Naive B cell (primary cell): Measurements from ENCODE around the gene SH3GL1. TPM values are rescaled to one million over a fixed set of nuclear protein-coding genes. Genes with fewer than 3 reads are reported as not detected.
"Not testable (repeated sequence)": the region's sequence is repeated elsewhere in the genome, so short reads cannot be mapped to it uniquely, and the experiment has no call there.

ENCODE experiments used
- ATAC-seq, 2 donors: fragments of 150-1000 bp; cut with Tn5 transposase; 2 replicates each; pipeline ENCODE4 v1.10.0; 2021; ENCODE audit warnings: low read depth in 2 of 2, mild to moderate bottlenecking in 2 of 2, moderate library complexity in 2 of 2
- DNase-seq: peaks from one replicate; pipeline ENCODE4 v3.0.0; 2022
- H3K27ac Mint-ChIP-seq, 6 donors: one replicate each; pipeline ENCODE4 v1.8.0; 2020 to 2022; ENCODE audit warnings: mild to moderate bottlenecking in 6 of 6, mixed read lengths in 6 of 6, moderate library complexity in 5 of 6, inconsistent platforms in 2 of 6
- H3K27me3 Mint-ChIP-seq, 3 donors: one replicate each; pipeline ENCODE4 v1.8.0; 2021 to 2022; ENCODE audit warnings: mixed read lengths in 3 of 3, mild to moderate bottlenecking in 1 of 3
- H3K36me3 Mint-ChIP-seq, 2 donors: one replicate each; pipeline ENCODE4 v1.8.0; 2020 to 2022; ENCODE audit warnings: mixed read lengths in 2 of 2, inconsistent platforms in 1 of 2, mild to moderate bottlenecking in 1 of 2
- H3K4me1 Mint-ChIP-seq, 3 donors: one replicate each; pipeline ENCODE4 v1.8.0; 2020 to 2022; ENCODE audit warnings: mixed read lengths in 3 of 3, inconsistent platforms in 1 of 3, mild to moderate bottlenecking in 1 of 3, moderate library complexity in 1 of 3
- H3K4me3 Mint-ChIP-seq, 8 donors: one replicate each; pipeline ENCODE4 v1.8.0; 2020 to 2022; ENCODE audit warnings: mild to moderate bottlenecking in 8 of 8, mixed read lengths in 8 of 8, moderate library complexity in 8 of 8, inconsistent platforms in 2 of 8
- H3K9me3 Mint-ChIP-seq, 7 donors: one replicate each; pipeline ENCODE4 v1.8.0; 2020 to 2022; ENCODE audit warnings: mixed read lengths in 7 of 7, mild to moderate bottlenecking in 5 of 7, inconsistent platforms in 2 of 7, moderate library complexity in 1 of 7
- polyA plus RNA-seq, 6 donors: library from polyadenylated mRNA; unstranded; fragments of 300-500 nt; fragmentation: Illumina TruSeq; gene quantifications; one replicate each; pipeline ENCODE4 v1.2.3, GENCODE V29; 2021; ENCODE audit warnings: low read depth in 6 of 6

Gene SH3GL1
- polyA plus RNA-seq, 6 donors from 2014 or later = 4.9 to 18.5 (median 12.7) TPM

DNA sequence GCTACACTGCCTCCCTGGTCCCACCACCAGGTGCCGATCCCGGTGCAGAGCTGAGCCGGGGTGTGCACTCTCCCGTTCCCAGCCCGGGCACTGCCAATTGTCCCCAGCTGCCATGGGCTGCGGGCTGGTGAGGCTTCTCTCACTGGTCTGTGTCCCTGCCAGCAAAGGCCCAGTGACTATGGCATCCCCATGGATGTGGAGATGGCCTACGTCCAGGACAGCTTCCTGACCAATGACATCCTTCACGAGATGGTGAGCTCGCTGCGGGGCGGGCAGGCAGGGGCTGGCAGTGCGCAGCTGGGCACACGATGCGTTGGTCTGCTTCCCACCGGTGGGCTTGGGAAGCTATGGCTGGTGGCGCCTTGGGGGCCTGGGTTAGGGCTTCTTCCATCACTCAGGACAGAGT is 42.4 kb downstream of the SH3GL1 start:
- no peak overlapping the region for H3K27ac Mint-ChIP-seq
- H3K4me1 Mint-ChIP-seq = peaks cover 0 to under 1% (median 0%) of the 10 kb centered on the region in 3 donors
- no peak overlapping the region for H3K4me3 Mint-ChIP-seq
- H3K27me3 Mint-ChIP-seq = no peaks in the 10 kb centered on the region
- H3K36me3 Mint-ChIP-seq = no peaks in the 10 kb centered on the region
- no peak for DNase-seq
- ATAC-seq = no peak
- H3K9me3 Mint-ChIP-seq = no peaks in the 10 kb centered on the region

DNA sequence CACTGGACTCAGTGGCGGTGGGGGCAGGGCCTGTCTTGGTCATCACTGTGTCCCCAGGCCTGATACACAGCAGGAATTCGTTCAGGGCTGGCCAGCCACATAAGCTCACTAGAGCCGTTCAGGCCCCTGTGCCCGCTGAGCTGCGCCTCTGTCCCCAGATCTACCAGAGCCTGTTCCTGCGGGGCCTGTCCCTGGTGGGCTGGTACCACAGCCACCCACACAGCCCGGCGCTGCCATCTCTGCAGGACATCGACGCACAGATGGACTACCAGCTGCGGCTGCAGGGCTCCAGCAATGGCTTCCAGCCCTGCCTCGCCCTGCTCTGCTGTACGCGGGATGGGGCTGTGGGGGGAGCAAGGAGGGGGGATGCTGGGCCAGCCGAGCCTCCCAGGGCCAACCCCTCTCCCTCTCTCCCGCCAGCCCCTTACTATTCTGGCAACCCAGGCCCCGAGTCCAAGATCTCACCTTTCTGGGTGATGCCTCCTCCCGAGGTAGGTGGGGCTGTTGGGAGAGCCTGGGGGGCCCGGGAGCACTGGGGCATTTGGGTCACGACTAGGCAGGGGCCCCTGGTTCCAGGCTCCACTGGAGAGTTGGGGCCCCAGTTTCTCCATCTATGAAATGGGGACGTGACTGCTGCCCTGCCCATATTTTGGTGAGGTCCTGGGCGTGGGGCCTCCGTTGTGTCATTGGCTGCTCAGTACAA is 43.1 kb downstream of the SH3GL1 start:
- H3K36me3 Mint-ChIP-seq = no peaks in the 10 kb centered on the region

DNA sequence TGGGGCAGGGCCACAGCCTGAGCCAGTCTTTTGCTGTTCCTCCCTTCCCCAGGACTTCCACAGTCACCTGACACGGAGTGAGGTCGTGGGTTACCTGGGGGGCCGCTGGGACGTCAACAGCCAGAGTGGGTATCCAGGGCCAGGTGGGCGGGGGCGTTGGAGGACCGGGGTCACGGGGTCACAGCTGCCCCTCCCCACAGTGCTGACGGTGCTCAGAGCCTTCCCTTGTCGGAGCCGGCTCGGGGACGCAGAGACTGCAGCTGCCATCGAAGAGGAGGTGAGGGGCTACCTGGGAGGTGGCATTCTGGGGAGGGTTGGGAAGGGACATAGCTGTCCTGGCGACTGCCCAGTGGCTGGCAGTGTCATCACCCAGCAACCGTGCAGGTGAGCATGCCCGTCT is 45.5 kb downstream of the SH3GL1 start:
- no peak overlapping the region for H3K4me3 Mint-ChIP-seq
- H3K27me3 Mint-ChIP-seq = no peaks in the 10 kb centered on the region
- no peaks in the 10 kb centered on the region for H3K36me3 Mint-ChIP-seq
- H3K9me3 Mint-ChIP-seq = no peaks in the 10 kb centered on the region
- DNase-seq (no peak), ATAC-seq (no peak)
- H3K4me1 Mint-ChIP-seq = peaks cover 3 to 13% (median 5%) of the 10 kb centered on the region in 3 donors
- peak overlapping the region in 1 of 6 donors; percentile 29 for H3K27ac Mint-ChIP-seq

More for the DNA sequence above, 43.1 kb downstream of the SH3GL1 start:
- Mint-ChIP-seq H3K4me3 (no peak overlapping the region), H3K27me3 (no peaks in the 10 kb centered on the region), H3K4me1 (peaks cover 2 to 5% (median 3%) of the 10 kb centered on the region in 3 donors), H3K27ac (no peak overlapping the region), H3K9me3 (no peaks in the 10 kb centered on the region)
- ATAC-seq = no peak
- DNase-seq = no peak

DNA sequence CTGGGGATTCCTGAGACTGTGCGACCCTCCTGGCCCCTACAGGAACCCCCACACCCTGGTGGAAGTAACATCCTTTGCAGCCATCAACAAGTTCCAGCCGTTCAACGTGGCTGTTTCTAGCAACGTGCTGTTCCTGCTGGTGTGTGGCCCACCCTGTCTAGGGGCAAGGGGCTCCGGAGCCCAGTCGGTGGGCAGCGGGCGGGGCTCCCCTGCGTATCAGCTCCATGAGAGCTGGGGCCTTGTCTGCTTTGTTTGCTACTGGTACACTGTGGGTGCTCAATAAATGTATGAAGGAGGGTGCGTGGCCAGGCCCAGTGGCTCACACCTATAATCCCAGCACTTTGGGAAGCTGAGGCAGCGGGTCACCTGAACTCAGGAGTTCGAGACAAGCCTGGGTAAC is 46.1 kb downstream of the SH3GL1 start:
- Mint-ChIP-seq H3K27me3 (no peaks in the 10 kb centered on the region), H3K36me3 (no peaks in the 10 kb centered on the region)

DNA sequence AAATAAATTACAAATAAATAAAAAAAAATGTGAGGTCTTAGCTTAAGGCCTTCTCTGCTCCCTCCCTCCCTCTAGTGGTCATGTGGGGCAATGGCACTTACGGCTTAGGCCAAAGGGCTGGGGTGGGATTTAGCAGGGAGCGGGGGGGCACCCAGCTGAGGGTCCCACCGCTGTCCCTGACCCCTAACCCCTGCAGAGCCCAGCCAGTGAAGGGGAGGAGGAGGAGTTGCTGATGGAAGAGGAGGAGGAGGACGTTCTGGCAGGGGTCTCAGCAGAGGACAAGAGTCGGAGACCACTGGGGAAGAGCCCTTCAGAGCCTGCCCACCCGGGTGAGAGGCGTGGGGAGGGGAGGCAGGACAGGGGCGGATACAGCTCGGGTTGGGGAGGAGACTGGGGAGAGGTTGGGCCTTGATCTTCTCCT is 47.6 kb downstream of the SH3GL1 start:
- Mint-ChIP-seq H3K27me3 (no peaks in the 10 kb centered on the region), H3K4me3 (peak overlapping the region in 1 of 8 donors; percentile 63), H3K27ac (no peak overlapping the region), H3K4me1 (peaks cover 3 to 16% (median 5%) of the 10 kb centered on the region in 3 donors), H3K9me3 (no peaks in the 10 kb centered on the region), H3K36me3 (no peaks in the 10 kb centered on the region)
- peak; percentile 77 to 79 for ATAC-seq
- peak; percentile 48 for DNase-seq

More for the DNA sequence above, 46.1 kb downstream of the SH3GL1 start:
- ATAC-seq (no peak), DNase-seq (no peak)
- H3K4me1 Mint-ChIP-seq = peaks cover 3 to 16% (median 5%) of the 10 kb centered on the region in 3 donors
- H3K27ac Mint-ChIP-seq = no peak overlapping the region
- no peaks in the 10 kb centered on the region for H3K9me3 Mint-ChIP-seq
- H3K4me3 Mint-ChIP-seq = no peak overlapping the region

DNA sequence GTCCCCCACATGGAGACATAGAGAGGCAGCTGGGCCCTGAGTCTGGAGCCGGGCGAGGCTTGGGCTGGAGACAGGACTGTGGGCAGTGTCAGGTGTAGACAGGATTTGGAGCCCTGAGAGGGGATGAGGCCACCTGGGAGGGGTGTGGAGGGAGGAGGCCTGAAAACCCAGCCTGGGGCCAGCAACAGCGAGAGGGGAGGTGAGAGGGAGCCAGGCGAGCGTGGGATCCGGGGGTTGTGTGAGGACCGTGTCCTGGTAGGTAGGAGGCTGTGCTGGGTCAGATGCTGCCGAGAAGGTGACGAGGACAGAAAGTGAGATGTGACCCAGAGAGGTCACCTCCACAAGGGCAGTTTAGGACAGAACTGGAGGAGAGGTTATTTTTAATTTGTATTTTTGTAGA is 49.6 kb downstream of the SH3GL1 start:
- Mint-ChIP-seq H3K27ac (peak overlapping the region in 4 of 6 donors; percentile 30 to 89 (median 66)), H3K4me3 (peak overlapping the region in 1 of 8 donors; percentile 22), H3K9me3 (no peaks in the 10 kb centered on the region), H3K4me1 (peaks cover 5 to 21% (median 7%) of the 10 kb centered on the region in 3 donors), H3K27me3 (no peaks in the 10 kb centered on the region), H3K36me3 (peaks cover 0 to 6% of the 10 kb centered on the region in 2 donors)
- no peak for DNase-seq
- no peak for ATAC-seq

GRCh38 chr19:4350111-4350510 is 50.2 kb downstream of the SH3GL1 start:
- H3K4me3 Mint-ChIP-seq = no peak overlapping the region
- peaks cover 0 to 10% of the 10 kb centered on the region in 2 donors for H3K36me3 Mint-ChIP-seq
- no peak for DNase-seq
- peaks cover 5 to 27% (median 10%) of the 10 kb centered on the region in 3 donors for H3K4me1 Mint-ChIP-seq
- H3K27me3 Mint-ChIP-seq = no peaks in the 10 kb centered on the region
- H3K27ac Mint-ChIP-seq = peak overlapping the region in 3 of 6 donors; percentile 27 to 89 (median 30)
- no peak for ATAC-seq
- no peaks in the 10 kb centered on the region for H3K9me3 Mint-ChIP-seq

- H3K27me3 Mint-ChIP-seq, ATAC-seq, H3K27ac Mint-ChIP-seq, DNase-seq, H3K4me3 Mint-ChIP-seq, H3K9me3 Mint-ChIP-seq: not testable (repeated sequence)
- peaks cover 8 to 28% (median 10%) of the 10 kb centered on the region in 3 donors for H3K4me1 Mint-ChIP-seq
- peaks cover 0 to 10% of the 10 kb centered on the region in 2 donors for H3K36me3 Mint-ChIP-seq
These were observed 51.1 kb downstream of the SH3GL1 start for GRCh38 chr19:4349225-4349624.

- Mint-ChIP-seq H3K27me3 (no peaks in the 10 kb centered on the region), H3K36me3 (peaks cover 0 to 10% of the 10 kb centered on the region in 2 donors), H3K4me3 (peak overlapping the region in 2 of 8 donors; percentile 61), H3K27ac (no peak overlapping the region), H3K9me3 (no peaks in the 10 kb centered on the region), H3K4me1 (peaks cover 16 to 38% (median 18%) of the 10 kb centered on the region in 3 donors)
- DNase-seq (no peak), ATAC-seq (no peak)
These were observed 52.8 kb downstream of the SH3GL1 start for GRCh38 chr19:4347521-4347920.

DNA sequence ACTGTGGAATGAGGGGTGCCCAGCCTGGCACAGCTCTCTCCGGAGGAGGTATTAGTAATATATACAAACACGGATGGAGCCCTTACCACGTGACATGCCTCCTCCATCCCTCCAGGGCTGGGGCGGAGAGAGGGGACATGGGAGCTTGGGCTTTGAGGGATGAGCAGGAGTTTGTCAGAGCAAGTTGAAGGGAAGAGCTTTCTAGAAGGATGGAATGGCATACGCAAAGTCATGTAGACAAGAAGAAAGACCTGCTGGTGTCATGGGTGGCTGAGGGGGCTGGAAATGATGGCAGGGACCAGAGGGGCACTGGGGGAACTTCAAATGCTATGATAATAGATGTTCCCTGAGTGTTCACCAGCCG is 54.3 kb downstream of the SH3GL1 start:
- H3K27ac Mint-ChIP-seq = peak overlapping the region in 2 of 6 donors; percentile 53 to 78
- DNase-seq (no peak), ATAC-seq (no peak)
- H3K27me3 Mint-ChIP-seq = no peaks in the 10 kb centered on the region
- peaks cover 22 to 45% (median 22%) of the 10 kb centered on the region in 3 donors for H3K4me1 Mint-ChIP-seq
- H3K4me3 Mint-ChIP-seq = peak overlapping the region in 3 of 8 donors; percentile 48 to 81 (median 59)
- H3K36me3 Mint-ChIP-seq = peaks cover 0 to 10% of the 10 kb centered on the region in 2 donors
- no peaks in the 10 kb centered on the region for H3K9me3 Mint-ChIP-seq

- no peak for ATAC-seq
- peaks cover 0 to 10% of the 10 kb centered on the region in 2 donors for H3K36me3 Mint-ChIP-seq
- H3K27ac Mint-ChIP-seq = peak overlapping the region in 1 of 6 donors; percentile 53
These were observed 54.9 kb downstream of the SH3GL1 start for GRCh38 chr19:4345342-4346019.

GRCh38 chr19:4343370-4344307 is 56.7 kb downstream of the SH3GL1 start, which contains the start of gene MPND:
Gene MPND, plus strand, starts transcription at chr19:4343562. Its CDS starts 32 bp downstream, at chr19:4343594.
- Mint-ChIP-seq H3K4me3 (peak within 1 kb of the TSS; percentile 85 to 95 (median 91)), H3K9me3 (no peaks in the 10 kb centered on the region), H3K27ac (peak within 1 kb of the TSS; percentile 73 to 97 (median 92)), H3K36me3 (peaks cover 0 to 10% of the 10 kb centered on the region in 2 donors), H3K4me1 (peaks cover 27 to 43% (median 28%) of the 10 kb centered on the region in 3 donors), H3K27me3 (no peaks in the 10 kb centered on the region)
- ATAC-seq (peak; percentile 72 to 73), DNase-seq (peak; percentile 88)

More at GRCh38 chr19:4345342-4346019, 54.9 kb downstream of the SH3GL1 start:
- no peaks in the 10 kb centered on the region for H3K27me3 Mint-ChIP-seq
- peak overlapping the region in 7 of 8 donors; percentile 48 to 87 (median 62) for H3K4me3 Mint-ChIP-seq
- no peaks in the 10 kb centered on the region for H3K9me3 Mint-ChIP-seq
- H3K4me1 Mint-ChIP-seq = peaks cover 22 to 43% (median 22%) of the 10 kb centered on the region in 3 donors
- no peak for DNase-seq
